ENCODE data around the gene LTA4H.
A peak's percentile ranks its signal among the peaks of the same experiment; 100 is the strongest.
"Not testable (repeated sequence)": the region's sequence is repeated elsewhere in the genome, so short reads cannot be mapped to it uniquely, and the experiment has no call there.

The LTA4H gene

GRCh38 chr12:96068636-96069035, 33.2 kb upstream of the LTA4H start:
- in situ Hi-C loops (cut with HindIII; ENCODE audit: low pct_ligation_motif_present, low sequenced_read_pairs) = loop anchor here (25.0 kb wide), 2 partner anchors 144 to 444 kb away; no protein-coding TSS in a partner anchor
- no peak for TF ChIP-seq CTCF (IDR thresholded peaks at IDR 0.05; ENCODE audit: low read depth, low read length, missing control alignments)
- Histone ChIP-seq H3K27me3 (replicated peaks) (no peaks in the 10 kb centered on the region), H3K36me3 (replicated peaks) (no peaks in the 10 kb centered on the region), H3K4me3 (ENCODE audit: low read depth, low read length) (no peak overlapping the region), H3K27ac (no peak overlapping the region)
- DNase-seq = no peak

GRCh38 chr12:96068111-96068510, 32.7 kb upstream of the LTA4H start:
- Histone ChIP-seq H3K36me3 (replicated peaks) (no peaks in the 10 kb centered on the region), H3K4me3 (ENCODE audit: low read depth, low read length) (no peak overlapping the region), H3K27ac (no peak overlapping the region), H3K27me3 (replicated peaks) (no peaks in the 10 kb centered on the region)
- no peak for DNase-seq
- no peak for TF ChIP-seq CTCF (IDR thresholded peaks at IDR 0.05; ENCODE audit: low read depth, low read length, missing control alignments)
- in situ Hi-C loops (cut with HindIII; ENCODE audit: low pct_ligation_motif_present, low sequenced_read_pairs) = loop anchor here (25.0 kb wide), 2 partner anchors 144 to 444 kb away; no protein-coding TSS in a partner anchor

- H3K27ac ChIP-seq; H3K4me3 ChIP-seq (ENCODE audit: low read depth, low read length); H3K36me3 ChIP-seq (replicated peaks); DNase-seq; H3K27me3 ChIP-seq (replicated peaks): not testable (repeated sequence)
- in situ Hi-C loops (cut with HindIII; ENCODE audit: low pct_ligation_motif_present, low sequenced_read_pairs) = loop anchor here (25.0 kb wide), 2 partner anchors 147 to 447 kb away; no protein-coding TSS in a partner anchor
Observed at GRCh38 chr12:96065776-96066175, 30.4 kb upstream of the LTA4H start.

- H3K36me3 ChIP-seq (replicated peaks) = no peaks in the 10 kb centered on the region
- H3K27me3 ChIP-seq (replicated peaks) = no peaks in the 10 kb centered on the region
- in situ Hi-C loops (cut with HindIII; ENCODE audit: low pct_ligation_motif_present, low sequenced_read_pairs) = loop anchor here (25.0 kb wide), 2 partner anchors 147 to 447 kb away; no protein-coding TSS in a partner anchor
- DNase-seq = no peak
- TF ChIP-seq CTCF (IDR thresholded peaks at IDR 0.05; ENCODE audit: low read depth, low read length, missing control alignments) = no peak
- no peak overlapping the region for H3K4me3 ChIP-seq (ENCODE audit: low read depth, low read length)
- H3K27ac ChIP-seq = no peak overlapping the region
Observed at GRCh38 chr12:96064966-96065365, 29.6 kb upstream of the LTA4H start.

- no peak for TF ChIP-seq CTCF (IDR thresholded peaks at IDR 0.05; ENCODE audit: low read depth, low read length, missing control alignments)
- no peak for DNase-seq
- Histone ChIP-seq H3K27me3 (replicated peaks) (no peaks in the 10 kb centered on the region), H3K36me3 (replicated peaks) (no peaks in the 10 kb centered on the region), H3K27ac (no peak overlapping the region), H3K4me3 (ENCODE audit: low read depth, low read length) (no peak overlapping the region)
- in situ Hi-C loops (cut with HindIII; ENCODE audit: low pct_ligation_motif_present, low sequenced_read_pairs) = loop anchor here (25.0 kb wide), 2 partner anchors 148 to 448 kb away; no protein-coding TSS in a partner anchor
Observed at GRCh38 chr12:96064271-96064670, 28.9 kb upstream of the LTA4H start.

- H3K27ac ChIP-seq = no peak overlapping the region
- no peak overlapping the region for H3K4me3 ChIP-seq (ENCODE audit: low read depth, low read length)
- DNase-seq = no peak
- no peaks in the 10 kb centered on the region for H3K27me3 ChIP-seq (replicated peaks)
- in situ Hi-C loops (cut with HindIII; ENCODE audit: low pct_ligation_motif_present, low sequenced_read_pairs) = loop anchor here (25.0 kb wide), 2 partner anchors 149 to 449 kb away; no protein-coding TSS in a partner anchor
- peak; percentile 49 for TF ChIP-seq CTCF (IDR thresholded peaks at IDR 0.05; ENCODE audit: low read depth, low read length, missing control alignments)
- no peaks in the 10 kb centered on the region for H3K36me3 ChIP-seq (replicated peaks)
Observed at GRCh38 chr12:96063046-96063445, 27.7 kb upstream of the LTA4H start.
